MM.1S (cell line): ENCODE data around the gene ENOX1.

Source experiments
- EZH2 ChIP-seq: fragments of 300-600 bp; sonication (generic); optimal IDR thresholded peaks from 2 replicates; pipeline ENCODE3; 2017; ENCODE audit warnings: low read depth, mild to moderate bottlenecking, antibody characterized with exemption, low read length, mixed read lengths
- TF ChIP-seq, protein P1 (sequence below): fragments of 300-600 bp; sonication (generic); IDR thresholded peaks from 2 replicates; pipeline ENCODE4 v1.5.1; 2016; ENCODE audit warnings: antibody characterized with exemption, low read length, mixed read lengths

DNA sequence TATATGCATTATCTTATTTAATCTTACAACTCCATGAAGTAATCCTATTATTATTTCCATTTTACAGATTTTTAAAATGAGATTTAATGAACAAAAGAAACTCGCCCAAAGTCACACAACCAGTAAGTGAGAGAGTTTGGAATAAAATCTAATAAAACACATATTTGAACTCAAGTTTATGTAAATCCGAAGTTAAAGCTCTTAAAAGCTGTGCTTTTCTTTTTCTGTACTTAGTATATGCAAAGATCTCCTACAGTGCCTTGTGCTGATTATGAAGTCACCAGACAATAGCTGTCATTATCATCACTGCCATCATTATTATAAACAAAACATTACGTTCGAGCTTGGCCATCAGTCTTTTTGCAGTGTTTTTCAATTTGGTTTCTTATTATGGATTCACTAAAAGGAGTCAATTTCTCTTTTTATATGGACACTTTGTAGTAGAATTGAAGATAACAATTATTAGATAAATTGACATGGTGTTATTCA lies 29.7 kb upstream of the ENOX1 start:
- TF ChIP-seq, protein P1, sequence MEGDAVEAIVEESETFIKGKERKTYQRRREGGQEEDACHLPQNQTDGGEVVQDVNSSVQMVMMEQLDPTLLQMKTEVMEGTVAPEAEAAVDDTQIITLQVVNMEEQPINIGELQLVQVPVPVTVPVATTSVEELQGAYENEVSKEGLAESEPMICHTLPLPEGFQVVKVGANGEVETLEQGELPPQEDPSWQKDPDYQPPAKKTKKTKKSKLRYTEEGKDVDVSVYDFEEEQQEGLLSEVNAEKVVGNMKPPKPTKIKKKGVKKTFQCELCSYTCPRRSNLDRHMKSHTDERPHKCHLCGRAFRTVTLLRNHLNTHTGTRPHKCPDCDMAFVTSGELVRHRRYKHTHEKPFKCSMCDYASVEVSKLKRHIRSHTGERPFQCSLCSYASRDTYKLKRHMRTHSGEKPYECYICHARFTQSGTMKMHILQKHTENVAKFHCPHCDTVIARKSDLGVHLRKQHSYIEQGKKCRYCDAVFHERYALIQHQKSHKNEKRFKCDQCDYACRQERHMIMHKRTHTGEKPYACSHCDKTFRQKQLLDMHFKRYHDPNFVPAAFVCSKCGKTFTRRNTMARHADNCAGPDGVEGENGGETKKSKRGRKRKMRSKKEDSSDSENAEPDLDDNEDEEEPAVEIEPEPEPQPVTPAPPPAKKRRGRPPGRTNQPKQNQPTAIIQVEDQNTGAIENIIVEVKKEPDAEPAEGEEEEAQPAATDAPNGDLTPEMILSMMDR: no peak
- TF ChIP-seq EZH2: no peak
